ENCODE data around the gene NOX1.

NOX1 gene

GRCh38 chrX:100874325-100874724, at the start of gene NOX1:
Gene NOX1, minus strand, starts transcription at chrX:100874359. Its CDS starts 220 bp downstream, at chrX:100874139.
- TF ChIP-seq CTCF (IDR thresholded peaks at IDR 0.05; ENCODE audit: insufficient read depth, low read depth, low read length, missing control alignments), result no peak
- H3K4me3 ChIP-seq (ENCODE audit: low read length), result no peak within 1 kb of the TSS
- no peak for DNase-seq (ENCODE audit: low read depth)

GRCh38 chrX:100915562-100915961, 41.4 kb upstream of the NOX1 start:
- no peak for TF ChIP-seq CTCF (IDR thresholded peaks at IDR 0.05; ENCODE audit: insufficient read depth, low read depth, low read length, missing control alignments)
- H3K4me3 ChIP-seq (ENCODE audit: low read length), result no peak overlapping the region
- no peak for DNase-seq (ENCODE audit: low read depth)

GRCh38 chrX:100913111-100913510, 39.0 kb upstream of the NOX1 start:
- TF ChIP-seq CTCF (IDR thresholded peaks at IDR 0.05; ENCODE audit: insufficient read depth, low read depth, low read length, missing control alignments), result no peak
- H3K4me3 ChIP-seq (ENCODE audit: low read length), result no peak overlapping the region
- peak; percentile 59 for DNase-seq (ENCODE audit: low read depth)

- DNase-seq (ENCODE audit: low read depth), result peak; percentile 81
- no peak overlapping the region for H3K4me3 ChIP-seq (ENCODE audit: low read length)
- no peak for TF ChIP-seq CTCF (IDR thresholded peaks at IDR 0.05; ENCODE audit: insufficient read depth, low read depth, low read length, missing control alignments)
These were observed 37.6 kb upstream of the NOX1 start for GRCh38 chrX:100911731-100912130.

- no peak for TF ChIP-seq CTCF (IDR thresholded peaks at IDR 0.05; ENCODE audit: insufficient read depth, low read depth, low read length, missing control alignments)
- DNase-seq (ENCODE audit: low read depth), result no peak
- no peak overlapping the region for H3K4me3 ChIP-seq (ENCODE audit: low read length)
These were observed 31.5 kb upstream of the NOX1 start for GRCh38 chrX:100905620-100906019.

- no peak for TF ChIP-seq CTCF (IDR thresholded peaks at IDR 0.05; ENCODE audit: insufficient read depth, low read depth, low read length, missing control alignments)
- H3K4me3 ChIP-seq (ENCODE audit: low read length), result no peak overlapping the region
- no peak for DNase-seq (ENCODE audit: low read depth)
These were observed 30.3 kb upstream of the NOX1 start for GRCh38 chrX:100904433-100904832.

- DNase-seq (ENCODE audit: low read depth), result peak; percentile 95
- no peak overlapping the region for H3K4me3 ChIP-seq (ENCODE audit: low read length)
- TF ChIP-seq CTCF (IDR thresholded peaks at IDR 0.05; ENCODE audit: insufficient read depth, low read depth, low read length, missing control alignments), result peak; percentile 63
These were observed 21.4 kb upstream of the NOX1 start for GRCh38 chrX:100895365-100896075.
